ENCODE data around the gene GALNT13. TPM values are rescaled to one million over a fixed set of nuclear protein-coding genes. Genes with fewer than 3 reads are reported as not detected.

GALNT13 gene
- total RNA-seq, 1 donor, result 0.36 TPM

DNA sequence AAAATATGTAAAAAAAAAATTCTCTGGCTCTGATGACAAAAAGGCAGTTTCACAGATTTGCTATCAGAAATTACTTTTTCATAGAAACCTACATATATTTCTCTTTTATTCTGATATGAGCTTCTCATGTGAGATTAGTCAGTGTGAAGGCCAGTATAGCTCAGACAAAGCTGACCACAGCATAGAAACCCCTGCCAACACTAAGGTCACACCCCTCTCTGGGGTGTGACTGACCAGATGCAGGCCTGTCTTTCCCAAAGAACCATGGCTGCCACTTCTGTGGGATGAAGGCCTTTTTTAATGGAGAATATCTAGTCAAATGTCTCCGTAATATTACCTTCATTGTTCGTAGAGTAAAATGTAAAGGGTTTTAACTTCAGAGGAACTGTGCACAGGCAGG is 496.4 kb downstream of the GALNT13 start:
- H2AFZ ChIP-seq (ENCODE audit: low read length), result no peak overlapping the region
- H3K79me2 ChIP-seq (ENCODE audit: insufficient read depth, low read length), result no peaks in the 10 kb centered on the region
- no peak for TF ChIP-seq CTCF (IDR thresholded peaks at IDR 0.05; ENCODE audit: extremely low read depth, low read depth, low read length)
- no peaks in the 10 kb centered on the region for H3K27me3 ChIP-seq (ENCODE audit: insufficient read depth, low read length)
- H4K20me1 ChIP-seq (ENCODE audit: insufficient read depth, low read length), result no peaks in the 10 kb centered on the region
- DNase-seq (ENCODE audit: insufficient read length, low spot score, missing footprints), result no peak
- H3K36me3 ChIP-seq (ENCODE audit: insufficient read depth, low read length), result no peaks in the 10 kb centered on the region
- H3K27ac ChIP-seq (ENCODE audit: low read depth, low read length), result no peak overlapping the region
- H3K4me1 ChIP-seq (ENCODE audit: insufficient read depth, low read length), result no peaks in the 10 kb centered on the region
- no peaks in the 10 kb centered on the region for H3K9me3 ChIP-seq (ENCODE audit: low read depth, low read length)
- no peak overlapping the region for H3K4me3 ChIP-seq (ENCODE audit: insufficient read depth, low read length)
- H3K4me2 ChIP-seq (ENCODE audit: insufficient read depth, low read length), result no peak overlapping the region

- Histone ChIP-seq H3K4me2 (ENCODE audit: insufficient read depth, low read length) (no peak overlapping the region), H3K79me2 (ENCODE audit: insufficient read depth, low read length) (no peaks in the 10 kb centered on the region), H3K27ac (ENCODE audit: low read depth, low read length) (no peak overlapping the region), H3K9me3 (ENCODE audit: low read depth, low read length) (no peaks in the 10 kb centered on the region), H3K27me3 (ENCODE audit: insufficient read depth, low read length) (no peaks in the 10 kb centered on the region), H3K36me3 (ENCODE audit: insufficient read depth, low read length) (no peaks in the 10 kb centered on the region), H2AFZ (ENCODE audit: low read length) (no peak overlapping the region), H3K4me1 (ENCODE audit: insufficient read depth, low read length) (peaks cover 4% of the 10 kb centered on the region), H4K20me1 (ENCODE audit: insufficient read depth, low read length) (no peaks in the 10 kb centered on the region), H3K4me3 (ENCODE audit: insufficient read depth, low read length) (no peak overlapping the region)
- no peak for DNase-seq (ENCODE audit: insufficient read length, low spot score, missing footprints)
- TF ChIP-seq CTCF (IDR thresholded peaks at IDR 0.05; ENCODE audit: extremely low read depth, low read depth, low read length), result no peak
Measured at GRCh38 chr2:154370873-154371272, 499.2 kb downstream of the GALNT13 start.

DNA sequence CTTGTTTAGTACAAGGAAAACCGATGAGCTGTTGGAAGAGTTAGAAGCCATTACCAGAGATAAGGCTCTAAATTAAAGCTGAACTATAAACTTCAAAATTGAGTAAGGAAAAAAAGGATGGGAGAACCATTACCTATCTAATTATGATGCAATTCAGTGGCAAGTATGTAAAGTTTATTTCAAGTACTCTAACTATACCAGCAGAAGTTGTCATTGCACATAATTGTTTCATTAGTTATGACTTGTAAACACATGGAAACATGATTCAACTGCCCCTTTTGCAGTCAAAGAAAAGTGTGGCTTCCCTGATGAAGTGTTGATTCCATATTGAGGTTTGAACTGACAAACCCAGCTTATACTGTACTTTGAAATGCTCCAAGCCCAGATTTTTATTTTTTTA is 502.7 kb downstream of the GALNT13 start:
- Histone ChIP-seq H3K36me3 (ENCODE audit: insufficient read depth, low read length) (no peaks in the 10 kb centered on the region), H4K20me1 (ENCODE audit: insufficient read depth, low read length) (no peaks in the 10 kb centered on the region), H3K27ac (ENCODE audit: low read depth, low read length) (no peak overlapping the region), H3K79me2 (ENCODE audit: insufficient read depth, low read length) (no peaks in the 10 kb centered on the region), H3K9me3 (ENCODE audit: low read depth, low read length) (no peaks in the 10 kb centered on the region), H3K27me3 (ENCODE audit: insufficient read depth, low read length) (no peaks in the 10 kb centered on the region), H3K4me1 (ENCODE audit: insufficient read depth, low read length) (peaks cover 4% of the 10 kb centered on the region), H3K4me3 (ENCODE audit: insufficient read depth, low read length) (no peak overlapping the region), H2AFZ (ENCODE audit: low read length) (no peak overlapping the region), H3K4me2 (ENCODE audit: insufficient read depth, low read length) (no peak overlapping the region)
- no peak for DNase-seq (ENCODE audit: insufficient read length, low spot score, missing footprints)
- no peak for TF ChIP-seq CTCF (IDR thresholded peaks at IDR 0.05; ENCODE audit: extremely low read depth, low read depth, low read length)

DNA sequence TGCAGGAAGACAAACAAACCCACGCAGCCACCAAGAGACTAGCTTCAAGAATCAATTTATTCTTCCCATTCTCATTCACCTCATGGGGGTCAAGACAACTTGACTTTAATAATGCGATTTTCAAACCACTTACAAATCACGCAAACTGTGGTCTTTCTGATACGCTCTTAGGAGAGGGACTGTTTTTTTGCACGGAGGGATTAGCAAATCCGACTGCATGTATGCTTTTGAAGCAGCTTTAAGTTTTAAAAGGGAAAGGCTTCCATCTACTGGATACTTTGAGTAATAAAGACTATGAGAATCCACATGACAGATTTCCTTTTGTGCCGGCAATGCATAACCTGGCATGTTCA is 503.8 kb downstream of the GALNT13 start:
- no peak for DNase-seq (ENCODE audit: insufficient read length, low spot score, missing footprints)

More for the DNA sequence above, 503.8 kb downstream of the GALNT13 start:
- Histone ChIP-seq H3K4me1 (ENCODE audit: insufficient read depth, low read length) (peaks cover 4% of the 10 kb centered on the region), H3K4me3 (ENCODE audit: insufficient read depth, low read length) (peak overlapping the region; percentile 46), H3K27me3 (ENCODE audit: insufficient read depth, low read length) (no peaks in the 10 kb centered on the region), H2AFZ (ENCODE audit: low read length) (peak overlapping the region; percentile 71), H3K4me2 (ENCODE audit: insufficient read depth, low read length) (peak overlapping the region; percentile 67), H3K9me3 (ENCODE audit: low read depth, low read length) (no peaks in the 10 kb centered on the region), H3K79me2 (ENCODE audit: insufficient read depth, low read length) (no peaks in the 10 kb centered on the region), H3K27ac (ENCODE audit: low read depth, low read length) (no peak overlapping the region), H4K20me1 (ENCODE audit: insufficient read depth, low read length) (no peaks in the 10 kb centered on the region), H3K36me3 (ENCODE audit: insufficient read depth, low read length) (no peaks in the 10 kb centered on the region)
- peak; percentile 32 for TF ChIP-seq CTCF (IDR thresholded peaks at IDR 0.05; ENCODE audit: extremely low read depth, low read depth, low read length)
